H1 (cell line): ENCODE results near the gene CEP70.

Source experiments
- CEBPB ChIP-seq: IDR thresholded peaks from 2 replicates; pipeline ENCODE4 v1.6.1; 2012; ENCODE audit warnings: low read depth, low read length
- CTCF ChIP-seq, 3 experiments: IDR thresholded peaks; 1 replicate in 2 of 3; 2 replicates in 1 of 3; pipeline versions ENCODE4 v1.5.1 to v1.6.1; 2011; ENCODE audit warnings: low read length in 3 of 3, mild to moderate bottlenecking in 3 of 3, inconsistent platforms in 2 of 3, low read depth in 1 of 3, moderate library complexity in 1 of 3; ENCODE audit not compliant: insufficient read depth in 1 of 3; ENCODE audit errors: control extremely low read depth in 1 of 3
- KDM5A ChIP-seq: fragments of 200-600 bp; IDR thresholded peaks from 2 replicates; pipeline ENCODE4 v1.7.1; 2012; ENCODE audit warnings: mild to moderate bottlenecking, low read length, inconsistent platforms, mixed read lengths
- NANOG ChIP-seq: IDR thresholded peaks from 2 replicates; pipeline ENCODE4 v1.6.1; 2011; ENCODE audit warnings: low read length, low read depth, mild to moderate bottlenecking, inconsistent platforms; ENCODE audit not compliant: insufficient read depth, poor library complexity, severe bottlenecking
- POLR2AphosphoS5 ChIP-seq: IDR thresholded peaks from 2 replicates; pipeline ENCODE4 v1.6.1; 2011; ENCODE audit warnings: low read depth, low read length
- SAP30 ChIP-seq: fragments of 300-600 bp; sonication (generic); IDR thresholded peaks from 2 replicates; pipeline ENCODE4 v1.7.1; 2012; ENCODE audit warnings: low read length, moderate library complexity, mild to moderate bottlenecking, inconsistent platforms; ENCODE audit not compliant: insufficient read depth, insufficient replicate concordance
- SP1 ChIP-seq: IDR thresholded peaks from 2 replicates; pipeline ENCODE4 v1.6.1; 2011; ENCODE audit warnings: low read depth, low read length
- SP2 ChIP-seq: IDR thresholded peaks from 2 replicates; pipeline ENCODE4 v1.6.1; 2012; ENCODE audit warnings: mild to moderate bottlenecking, low read length, inconsistent platforms

- no peak for TF ChIP-seq SP1
- no peak for TF ChIP-seq NANOG
- no peak for TF ChIP-seq CTCF (IDR thresholded peaks at IDR 0.05; ENCODE audit: control extremely low read depth in 1 of 3, insufficient read depth in 1 of 3, low read depth in 1 of 3, low read length in 3 of 3)
- TF ChIP-seq SP2: no peak
- no peak for TF ChIP-seq CEBPB
- TF ChIP-seq KDM5A: no peak
- TF ChIP-seq SAP30: no peak
- TF ChIP-seq POLR2AphosphoS5: peak; percentile 60
Observed at GRCh38 chr3:138608322-138609135, 14.5 kb upstream of the CEP70 start, which contains the start of gene FAIM.
